Right kidney (tissue), 1 donor: Measurements from ENCODE around the gene SNX32.

Experiments used
- DNase-seq: peaks from one replicate; pipeline ENCODE4 v3.0.0-alpha.2; 2016

Gene SNX32

GRCh38 chr11:65900899-65901180 is 67.1 kb downstream of the SNX32 start:
- DNase-seq = no peak

DNA sequence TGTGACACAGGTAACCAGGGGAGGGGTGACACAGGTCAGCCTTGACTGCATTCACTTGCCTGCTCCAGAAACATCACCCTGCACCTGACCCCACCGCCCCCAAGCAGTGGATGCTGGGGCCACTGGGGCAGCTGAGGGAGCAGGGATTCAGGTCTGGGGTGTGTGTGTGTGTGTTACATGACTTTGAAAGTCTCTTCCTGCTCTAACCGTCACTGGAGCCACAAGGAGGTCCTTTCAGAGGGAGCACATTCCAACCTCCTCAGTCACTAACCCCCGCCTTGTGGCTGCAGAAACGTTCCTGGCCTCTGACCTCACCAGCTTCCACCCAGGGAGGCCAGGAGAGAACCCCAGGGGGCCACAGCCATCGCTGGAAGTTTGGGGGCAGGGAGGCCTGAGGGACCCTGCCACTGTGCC is 69.3 kb downstream of the SNX32 start:
- no peak for DNase-seq
